Hepatic stellate cell (primary cell): ENCODE measurements around the gene TRPV5.

Experiments
- DNase-seq: peaks from one replicate; pipeline ENCODE4 v3.0.0; 2011; ENCODE audit warnings: low spot score

TRPV5 gene

DNA sequence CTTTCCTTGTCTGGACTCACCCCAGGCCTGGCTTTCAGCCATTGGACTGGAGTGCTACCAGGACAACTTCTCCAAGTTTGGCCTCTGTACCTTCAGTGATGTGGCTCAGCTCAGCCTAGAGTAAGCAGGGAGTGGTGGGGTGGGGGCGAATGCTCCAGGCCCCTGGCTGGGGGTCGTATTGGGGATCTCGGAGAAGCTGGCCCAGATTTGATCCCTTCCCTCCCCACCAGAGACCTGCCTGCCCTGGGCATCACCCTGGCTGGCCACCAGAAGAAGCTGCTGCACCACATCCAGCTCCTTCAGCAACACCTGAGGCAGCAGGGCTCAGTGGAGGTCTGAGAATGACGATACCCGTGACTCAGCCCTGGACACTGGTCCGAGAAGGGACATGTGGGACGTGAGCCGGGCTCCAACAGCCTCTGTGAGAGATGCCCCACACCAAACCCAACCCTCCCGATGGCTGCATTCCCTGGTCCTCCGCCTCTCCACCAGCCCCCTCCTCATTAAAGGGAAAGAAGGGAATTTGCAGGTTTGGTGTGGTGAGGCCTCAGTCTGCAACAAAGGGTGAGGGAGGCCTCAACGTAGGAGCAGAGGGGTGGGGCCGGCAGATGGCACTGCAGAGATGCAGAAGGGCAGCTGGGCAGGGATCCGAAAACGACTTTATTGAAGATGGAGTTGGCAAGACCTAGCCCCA is 62.8 kb downstream of the TRPV5 start:
- DNase-seq = no peak

DNA sequence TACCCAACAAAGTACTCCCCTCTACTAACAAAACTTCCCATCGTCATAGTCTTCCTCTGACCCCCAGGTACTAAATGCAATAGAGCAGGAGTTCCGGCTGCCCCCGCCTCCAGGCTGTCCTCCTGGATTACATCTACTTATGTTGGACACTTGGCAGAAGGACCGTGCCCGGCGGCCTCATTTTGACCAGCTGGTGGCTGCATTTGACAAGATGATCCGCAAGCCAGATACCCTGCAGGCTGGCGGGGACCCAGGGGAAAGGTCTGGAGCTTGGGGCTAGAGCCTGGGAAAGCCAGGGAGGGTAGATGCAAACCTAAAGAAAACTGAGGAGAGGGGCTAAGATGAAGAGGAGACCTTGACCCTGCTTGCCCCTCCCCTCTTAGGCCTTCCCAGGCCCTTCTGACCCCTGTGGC is 63.4 kb downstream of the TRPV5 start:
- no peak for DNase-seq

DNA sequence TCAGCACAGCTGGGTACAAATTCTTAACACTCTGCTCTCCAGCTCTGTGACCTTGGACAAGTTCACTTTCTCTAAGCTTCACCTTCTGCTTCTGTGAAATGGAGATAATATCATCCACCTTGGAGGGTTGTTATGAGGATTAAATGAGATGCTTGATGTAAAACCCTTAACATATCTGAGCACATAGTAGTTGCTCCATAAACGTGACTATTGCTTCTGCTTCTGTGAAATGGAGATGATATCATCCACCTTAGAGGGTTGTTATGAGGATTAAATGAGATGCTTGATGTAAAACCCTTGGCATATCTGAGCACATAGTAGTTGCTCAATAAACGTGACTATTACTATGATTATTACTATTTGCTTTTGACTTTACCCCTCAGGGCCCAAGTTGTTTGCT is 64.1 kb downstream of the TRPV5 start:
- DNase-seq = no peak

DNA sequence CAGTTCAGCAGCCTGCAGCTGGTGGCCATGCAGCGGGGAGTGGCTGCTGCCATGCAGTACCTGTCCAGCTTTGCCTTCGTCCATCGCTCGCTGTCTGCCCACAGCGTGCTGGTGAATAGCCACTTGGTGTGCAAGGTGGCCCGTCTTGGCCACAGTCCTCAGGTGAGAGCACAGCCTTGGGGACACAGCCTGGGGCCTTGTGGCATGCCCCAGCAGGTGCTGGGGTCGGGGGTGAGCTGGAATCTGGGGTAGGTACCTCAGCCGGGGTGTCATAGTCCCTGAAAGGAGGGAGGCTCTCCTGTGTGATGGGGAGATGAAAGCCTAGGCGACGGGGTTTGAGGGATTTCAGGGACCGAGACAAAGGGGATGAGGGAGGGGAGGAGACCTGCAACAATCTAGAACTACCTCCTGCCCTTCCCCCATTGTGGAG is 64.5 kb downstream of the TRPV5 start:
- no peak for DNase-seq

DNA sequence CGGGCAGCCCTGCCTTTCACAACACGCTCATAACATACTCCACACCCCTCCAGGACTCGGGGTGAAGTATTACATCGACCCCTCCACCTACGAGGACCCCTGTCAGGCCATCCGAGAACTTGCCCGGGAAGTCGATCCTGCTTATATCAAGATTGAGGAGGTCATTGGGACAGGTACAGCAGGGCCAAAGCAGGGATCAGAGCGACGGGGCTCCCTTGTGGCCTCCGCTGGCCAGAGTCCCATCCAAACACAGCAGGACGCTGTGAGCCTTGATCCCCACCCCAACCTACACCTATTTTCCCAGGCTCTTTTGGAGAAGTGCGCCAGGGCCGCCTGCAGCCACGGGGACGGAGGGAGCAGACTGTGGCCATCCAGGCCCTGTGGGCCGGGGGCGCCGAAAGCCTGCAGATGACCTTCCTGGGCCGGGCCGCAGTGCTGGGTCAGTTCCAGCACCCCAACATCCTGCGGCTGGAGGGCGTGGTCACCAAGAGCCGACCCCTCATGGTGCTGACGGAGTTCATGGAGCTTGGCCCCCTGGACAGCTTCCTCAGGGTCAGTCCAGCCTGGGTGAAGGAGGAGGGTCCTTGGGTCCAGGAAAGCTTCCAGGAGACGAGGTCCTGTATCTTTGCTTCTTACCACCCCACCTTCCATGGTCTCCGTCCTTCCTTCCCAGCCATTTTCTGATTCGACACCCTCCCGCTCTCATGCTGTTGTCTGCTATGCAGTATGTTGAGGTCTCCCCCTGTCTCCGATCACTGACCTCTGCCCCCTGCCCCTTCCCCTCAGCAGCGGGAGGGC is 65.2 kb downstream of the TRPV5 start:
- DNase-seq = no peak

DNA sequence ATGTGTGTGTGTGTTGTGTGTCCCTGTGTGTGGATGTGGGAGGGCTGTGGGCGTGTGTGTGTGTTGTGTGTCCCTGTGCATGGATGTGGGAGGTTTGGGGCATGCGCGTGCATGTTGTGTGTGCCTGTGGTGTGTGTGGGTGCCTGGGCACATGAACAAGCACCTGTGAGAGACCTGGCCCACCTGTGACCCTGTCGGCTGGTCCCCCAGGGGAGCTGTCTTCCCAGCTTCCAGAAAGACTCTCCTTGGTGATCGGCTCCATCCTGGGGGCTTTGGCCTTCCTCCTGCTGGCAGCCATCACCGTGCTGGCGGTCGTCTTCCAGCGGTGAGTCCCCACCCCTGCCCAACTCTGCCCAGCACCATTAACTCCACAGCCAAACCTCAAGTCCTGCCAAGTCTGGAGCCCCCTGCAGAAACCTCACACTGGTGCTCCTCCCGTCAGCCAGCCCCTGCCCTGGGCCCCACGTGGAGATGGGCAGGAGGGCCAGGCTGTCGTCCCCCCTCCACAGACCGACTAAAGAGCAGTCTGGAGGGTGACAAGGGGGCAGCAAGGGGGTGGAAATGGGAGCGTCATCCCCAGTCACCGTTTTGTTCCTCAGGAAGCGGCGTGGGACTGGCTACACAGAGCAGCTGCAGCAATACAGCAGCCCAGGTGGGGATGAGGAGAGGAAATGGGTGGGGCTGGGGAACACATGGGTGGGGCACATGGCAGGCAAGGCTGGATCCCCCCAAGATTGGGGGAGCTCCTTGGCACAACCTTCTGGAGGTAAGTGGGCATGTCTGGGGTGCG is 66.0 kb downstream of the TRPV5 start:
- DNase-seq = no peak

DNA sequence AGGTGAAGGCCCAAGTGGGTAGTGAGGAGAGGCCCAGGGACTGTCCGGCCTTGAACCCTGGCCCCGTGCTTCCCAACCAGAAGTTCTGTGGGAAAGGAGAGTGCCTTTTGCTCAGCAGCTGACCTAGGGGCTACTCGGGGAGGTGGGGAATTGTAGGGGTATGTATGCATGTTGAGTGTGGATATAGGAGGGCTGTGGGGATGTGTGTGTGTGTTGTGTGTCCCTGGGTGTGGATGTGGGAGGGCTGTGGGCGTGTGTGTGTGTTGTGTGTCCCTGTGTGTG is 66.5 kb downstream of the TRPV5 start:
- DNase-seq = no peak

DNA sequence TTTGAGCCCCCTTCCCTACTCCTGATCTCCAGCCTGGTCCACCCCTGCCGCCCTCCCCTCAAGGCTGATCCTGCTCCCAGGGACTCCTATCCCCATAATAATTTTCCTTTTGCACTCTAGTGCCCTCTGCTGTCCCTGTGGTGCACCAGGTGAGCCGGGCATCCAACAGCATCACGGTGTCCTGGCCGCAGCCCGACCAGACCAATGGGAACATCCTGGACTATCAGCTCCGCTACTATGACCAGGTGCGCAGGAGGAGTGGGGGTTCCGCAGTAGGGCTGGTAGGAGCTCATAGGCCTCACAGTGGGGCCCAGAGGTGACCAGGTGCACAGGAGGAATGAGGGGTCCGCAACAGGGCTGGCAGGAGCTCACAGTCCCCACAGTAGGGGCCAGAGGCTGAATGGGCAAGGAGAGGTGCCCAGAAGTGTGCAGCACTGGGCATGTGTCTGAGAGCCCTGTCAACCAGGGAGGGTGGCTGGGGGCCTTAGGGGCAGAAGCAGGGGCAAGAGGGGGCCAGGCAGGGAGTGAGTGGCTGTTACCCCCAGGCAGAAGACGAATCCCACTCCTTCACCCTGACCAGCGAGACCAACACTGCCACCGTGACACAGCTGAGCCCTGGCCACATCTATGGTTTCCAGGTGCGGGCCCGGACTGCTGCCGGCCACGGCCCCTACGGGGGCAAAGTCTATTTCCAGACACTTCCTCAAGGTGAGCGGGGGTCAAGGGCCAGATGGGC is 67.0 kb downstream of the TRPV5 start:
- DNase-seq = no peak

DNA sequence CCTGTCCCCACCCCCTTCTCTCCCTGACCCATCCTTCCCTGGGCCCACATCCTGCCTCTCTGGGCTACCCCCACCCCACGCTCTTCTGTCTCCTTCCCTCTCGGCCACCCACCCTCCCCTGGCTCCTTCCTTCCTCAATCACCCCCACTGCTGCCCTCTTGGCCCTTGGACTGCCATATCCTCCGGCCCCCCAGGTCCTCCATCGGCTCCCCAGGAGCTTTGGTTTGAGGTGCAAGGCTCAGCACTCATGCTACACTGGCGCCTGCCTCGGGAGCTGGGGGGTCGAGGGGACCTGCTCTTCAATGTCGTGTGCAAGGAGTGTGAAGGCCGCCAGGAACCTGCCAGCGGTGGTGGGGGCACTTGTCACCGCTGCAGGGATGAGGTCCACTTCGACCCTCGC is 67.8 kb downstream of the TRPV5 start:
- DNase-seq = no peak

DNA sequence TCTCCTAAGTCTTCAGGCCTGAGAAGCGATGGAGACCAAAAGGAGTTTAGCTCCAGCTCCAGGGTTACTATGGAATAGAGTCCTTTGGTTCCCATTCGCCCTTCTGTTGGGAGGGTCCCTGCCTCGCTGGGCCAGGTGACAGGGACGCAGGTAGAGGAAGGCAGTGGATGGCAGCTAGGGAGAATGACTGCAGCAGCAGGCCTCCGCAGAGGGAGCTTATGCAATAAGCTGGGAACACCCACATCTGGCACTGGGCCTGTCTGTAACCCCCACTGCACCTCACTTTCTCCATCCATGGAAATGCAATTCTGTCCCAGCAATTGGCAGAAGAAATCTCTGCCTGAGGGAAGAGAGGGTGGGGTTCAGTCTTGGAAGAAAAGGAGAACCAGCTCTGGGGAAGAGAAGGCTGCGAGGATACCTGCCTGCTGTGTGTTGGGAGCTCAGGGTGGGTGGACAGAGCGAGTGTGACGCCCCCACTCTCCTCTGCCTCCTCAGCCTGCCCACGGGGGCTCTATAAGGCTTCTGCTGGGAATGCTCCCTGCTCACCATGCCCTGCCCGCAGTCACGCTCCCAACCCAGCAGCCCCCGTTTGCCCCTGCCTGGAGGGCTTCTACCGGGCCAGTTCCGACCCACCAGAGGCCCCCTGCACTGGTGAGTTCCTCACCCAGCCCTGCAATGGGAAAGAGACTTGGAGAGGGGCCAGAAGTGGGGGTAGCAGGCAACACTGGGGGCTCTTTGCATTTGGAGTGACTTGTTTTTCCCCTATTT is 68.4 kb downstream of the TRPV5 start:
- no peak for DNase-seq

DNA sequence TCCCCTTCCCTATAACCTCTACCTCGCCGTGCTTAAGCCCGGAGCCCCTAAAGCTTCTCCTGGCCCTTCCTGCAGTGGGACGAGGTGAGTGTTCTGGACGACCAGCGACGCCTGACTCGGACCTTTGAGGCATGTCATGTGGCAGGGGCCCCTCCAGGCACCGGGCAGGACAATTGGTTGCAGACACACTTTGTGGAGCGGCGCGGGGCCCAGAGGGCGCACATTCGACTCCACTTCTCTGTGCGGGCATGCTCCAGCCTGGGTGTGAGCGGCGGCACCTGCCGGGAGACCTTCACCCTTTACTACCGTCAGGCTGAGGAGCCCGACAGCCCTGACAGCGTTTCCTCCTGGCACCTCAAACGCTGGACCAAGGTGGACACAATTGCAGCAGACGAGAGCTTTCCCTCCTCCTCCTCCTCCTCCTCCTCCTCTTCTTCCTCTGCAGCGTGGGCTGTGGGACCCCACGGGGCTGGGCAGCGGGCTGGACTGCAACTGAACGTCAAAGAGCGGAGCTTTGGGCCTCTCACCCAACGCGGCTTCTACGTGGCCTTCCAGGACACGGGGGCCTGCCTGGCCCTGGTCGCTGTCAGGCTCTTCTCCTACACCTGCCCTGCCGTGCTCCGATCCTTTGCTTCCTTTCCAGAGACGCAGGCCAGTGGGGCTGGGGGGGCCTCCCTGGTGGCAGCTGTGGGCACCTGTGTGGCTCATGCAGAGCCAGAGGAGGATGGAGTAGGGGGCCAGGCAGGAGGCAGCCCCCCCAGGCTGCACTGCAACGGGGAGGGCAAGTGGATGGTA is 69.5 kb downstream of the TRPV5 start:
- DNase-seq = no peak

DNA sequence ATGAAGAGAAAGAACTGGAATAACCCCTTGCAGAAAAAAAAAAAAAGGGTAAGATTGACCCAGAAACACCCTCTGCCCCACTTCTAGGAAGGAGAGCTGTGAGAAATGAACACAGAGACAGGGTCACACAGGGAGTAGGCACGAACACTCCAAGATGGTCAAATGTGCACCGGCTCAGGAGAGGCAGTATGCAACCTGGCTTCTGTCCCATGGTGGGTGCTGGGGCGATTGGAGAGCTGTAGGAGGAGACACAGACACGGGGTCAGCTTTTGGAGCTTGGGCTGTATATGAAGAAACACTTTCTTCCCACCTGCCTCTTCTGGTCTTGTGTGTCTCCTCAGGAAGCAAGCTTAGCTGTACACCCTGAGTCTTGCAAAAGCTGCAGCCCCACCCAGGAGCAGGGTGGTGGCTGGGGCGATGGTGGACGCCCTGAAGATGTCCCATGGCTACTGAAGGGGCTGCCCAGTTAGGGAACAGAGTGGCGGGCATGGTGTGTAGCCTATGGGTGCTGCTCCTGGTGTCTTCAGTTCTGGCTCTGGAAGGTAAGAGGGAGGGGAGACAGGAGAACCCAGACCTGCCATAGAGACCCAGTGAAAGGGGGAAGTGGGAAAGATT is 70.7 kb downstream of the TRPV5 start:
- no peak for DNase-seq

DNA sequence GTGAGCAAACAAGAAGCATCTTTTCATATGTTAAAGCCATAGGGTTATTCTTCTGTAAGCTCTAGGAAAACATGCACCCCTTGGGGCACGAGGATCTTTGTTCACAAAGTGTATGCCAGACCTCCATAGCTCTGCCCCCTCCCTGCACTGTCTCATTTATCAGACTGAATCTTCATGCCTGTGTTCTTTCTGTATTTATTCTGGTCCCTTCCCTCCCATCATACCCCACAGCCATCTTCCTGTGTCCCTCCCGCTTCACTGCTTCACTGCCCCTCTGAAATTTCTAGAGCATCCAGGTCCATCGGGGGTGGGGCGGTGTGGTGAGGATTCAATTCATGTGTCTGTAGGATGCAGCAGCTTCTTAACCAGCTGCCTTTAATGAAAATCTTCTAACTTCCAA is 71.2 kb downstream of the TRPV5 start:
- no peak for DNase-seq

DNA sequence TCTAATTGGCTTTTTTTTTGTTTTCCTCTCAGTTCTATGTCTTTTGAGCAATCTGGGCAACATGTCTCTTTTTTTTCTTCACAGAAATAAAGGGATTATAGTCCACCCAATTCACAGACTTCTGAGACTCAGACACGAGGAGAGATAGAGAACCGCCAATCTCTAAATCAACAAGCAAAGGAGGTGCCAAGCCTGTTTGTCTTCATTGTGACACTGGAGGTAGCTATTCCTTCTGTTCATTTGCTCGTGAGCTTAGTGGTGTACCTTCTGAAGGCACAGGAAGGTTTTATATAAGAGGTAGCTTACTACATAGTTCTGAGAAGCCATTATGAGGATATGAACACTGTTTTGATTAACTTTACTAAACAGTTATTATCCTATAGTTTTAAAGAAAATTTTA is 72.6 kb downstream of the TRPV5 start:
- no peak for DNase-seq

DNA sequence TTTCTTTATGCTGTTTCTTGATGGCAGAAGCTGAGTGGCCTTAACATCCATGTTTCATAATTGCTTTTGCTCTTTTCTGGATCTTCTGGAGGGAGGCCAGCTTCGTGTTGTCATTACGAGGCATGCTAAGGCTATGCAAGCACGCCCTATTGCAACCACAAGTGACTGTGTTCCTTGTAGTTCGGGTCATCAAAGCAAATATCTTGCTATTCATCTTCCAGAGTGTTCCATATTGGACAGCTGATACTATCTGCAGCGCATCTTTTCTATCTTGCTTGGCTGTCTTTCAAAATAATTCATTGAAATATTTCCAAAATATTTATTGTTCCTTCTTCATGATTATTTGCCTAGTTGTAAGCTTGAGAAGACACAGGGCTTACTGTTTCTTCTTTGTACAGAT is 73.7 kb downstream of the TRPV5 start:
- DNase-seq = peak; percentile 45

DNA sequence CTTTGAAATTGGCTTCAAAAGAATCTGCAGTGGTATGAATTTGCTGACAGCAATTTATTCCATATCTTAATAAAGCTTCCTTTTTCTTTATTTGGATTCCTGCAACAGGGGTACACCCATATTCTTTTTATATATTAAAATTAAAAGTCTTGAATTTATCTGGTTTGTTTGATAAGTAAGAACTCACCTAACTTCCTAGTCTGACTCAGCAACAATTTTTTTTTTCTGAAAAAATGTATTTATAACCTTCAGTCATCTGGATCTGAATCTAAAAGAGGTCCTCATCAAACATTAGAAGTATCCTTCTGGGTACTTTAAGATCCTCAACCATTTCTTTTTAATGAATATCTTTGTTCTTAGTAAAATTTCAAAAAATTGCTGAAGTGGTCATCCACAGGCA is 74.1 kb downstream of the TRPV5 start:
- no peak for DNase-seq
